ENCODE data around the gene POLN. TPM values are rescaled to one million over a fixed set of nuclear protein-coding genes. Genes with fewer than 3 reads are reported as not detected.
"Not testable (repeated sequence)": the region's sequence is repeated elsewhere in the genome, so short reads cannot be mapped to it uniquely, and the experiment has no call there.

The POLN gene
- total RNA-seq, 2 donors from 2014 or later, result 2.8 to 2.9 TPM

DNA sequence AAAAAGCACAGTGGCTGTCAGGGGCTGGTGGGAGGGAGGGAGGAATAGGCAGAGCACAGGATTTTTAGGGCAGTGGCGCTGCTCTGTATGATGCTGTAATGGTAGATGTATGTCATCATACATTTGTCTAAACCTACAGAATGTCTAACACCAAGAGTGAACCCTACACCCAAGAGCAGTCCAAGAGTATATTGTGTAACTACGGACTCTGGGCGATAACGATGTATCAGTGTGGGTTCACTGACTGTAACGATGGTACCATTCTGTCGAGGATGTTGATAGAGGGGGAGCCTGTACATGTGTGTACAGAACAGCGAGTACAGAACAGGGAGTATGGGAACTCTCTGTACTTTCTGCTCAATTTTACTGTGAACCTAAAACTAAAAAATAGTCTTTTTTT is 76.5 kb downstream of the POLN start:
- 85 to 100% methylated on average over 2 to 6 of the region's 7 CpGs for WGBS, 2 experiments (ENCODE audit: insufficient coverage in 1 of 2, insufficient read length in 1 of 2)
- TF ChIP-seq, protein P1, sequence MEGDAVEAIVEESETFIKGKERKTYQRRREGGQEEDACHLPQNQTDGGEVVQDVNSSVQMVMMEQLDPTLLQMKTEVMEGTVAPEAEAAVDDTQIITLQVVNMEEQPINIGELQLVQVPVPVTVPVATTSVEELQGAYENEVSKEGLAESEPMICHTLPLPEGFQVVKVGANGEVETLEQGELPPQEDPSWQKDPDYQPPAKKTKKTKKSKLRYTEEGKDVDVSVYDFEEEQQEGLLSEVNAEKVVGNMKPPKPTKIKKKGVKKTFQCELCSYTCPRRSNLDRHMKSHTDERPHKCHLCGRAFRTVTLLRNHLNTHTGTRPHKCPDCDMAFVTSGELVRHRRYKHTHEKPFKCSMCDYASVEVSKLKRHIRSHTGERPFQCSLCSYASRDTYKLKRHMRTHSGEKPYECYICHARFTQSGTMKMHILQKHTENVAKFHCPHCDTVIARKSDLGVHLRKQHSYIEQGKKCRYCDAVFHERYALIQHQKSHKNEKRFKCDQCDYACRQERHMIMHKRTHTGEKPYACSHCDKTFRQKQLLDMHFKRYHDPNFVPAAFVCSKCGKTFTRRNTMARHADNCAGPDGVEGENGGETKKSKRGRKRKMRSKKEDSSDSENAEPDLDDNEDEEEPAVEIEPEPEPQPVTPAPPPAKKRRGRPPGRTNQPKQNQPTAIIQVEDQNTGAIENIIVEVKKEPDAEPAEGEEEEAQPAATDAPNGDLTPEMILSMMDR (conservative IDR thresholded peaks at IDR 0.05), result no peak

DNA sequence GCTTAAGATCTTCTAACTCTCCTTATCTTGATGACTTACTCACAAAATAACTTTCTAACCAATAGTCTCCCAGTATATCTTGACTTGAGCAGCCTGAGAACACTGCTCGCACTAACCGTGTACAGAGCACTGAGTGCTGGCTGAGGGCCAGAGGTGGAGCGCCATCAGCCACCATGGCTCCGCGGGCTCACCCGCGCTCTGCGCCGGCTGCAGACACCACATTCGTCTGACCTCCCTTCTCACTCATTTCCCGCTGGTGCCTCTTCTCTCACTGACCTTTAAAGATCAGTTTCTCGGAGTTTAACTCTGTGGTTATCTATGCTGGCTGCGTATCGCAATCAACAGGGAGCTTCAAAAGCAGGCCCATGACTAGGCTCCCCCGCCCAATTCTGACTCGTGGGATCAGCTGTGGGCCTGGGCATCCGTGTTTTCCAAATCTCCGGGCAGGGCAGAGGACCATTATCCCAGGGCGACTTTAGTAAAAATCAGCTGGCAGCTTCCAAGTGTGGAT is 78.6 kb downstream of the POLN start:
- H3K4me1 Mint-ChIP-seq, result no peaks in the 10 kb centered on the region
- Histone ChIP-seq H3K9me3 (ENCODE audit: control insufficient read depth, low read length) (no peaks in the 10 kb centered on the region), H3K4me1 (ENCODE audit: control insufficient read depth, insufficient read depth, low read length) (no peaks in the 10 kb centered on the region), H3K4me3 (ENCODE audit: low read length) (no peak overlapping the region), H3K36me3 (ENCODE audit: control insufficient read depth, insufficient read depth, low read length) (no peaks in the 10 kb centered on the region), H3K27ac (ENCODE audit: low read depth, low read length) (no peak overlapping the region), H3K27me3 (ENCODE audit: control insufficient read depth, insufficient read depth, low read length, poor library complexity, severe bottlenecking) (no peaks in the 10 kb centered on the region), H3K9ac (ENCODE audit: extremely low read depth, low read length, poor library complexity, severe bottlenecking) (no peak overlapping the region)
- H3K27me3 Mint-ChIP-seq (ENCODE audit: insufficient read depth), result no peaks in the 10 kb centered on the region
- no peak overlapping the region for H3K27ac Mint-ChIP-seq
- H3K36me3 Mint-ChIP-seq (ENCODE audit: low read depth), result peaks cover 11% of the 10 kb centered on the region
- TF ChIP-seq, protein P1 (conservative IDR thresholded peaks at IDR 0.05), result no peak
- DNase-seq, result no peak
- peaks cover 5% of the 10 kb centered on the region for H3K9me3 Mint-ChIP-seq
- no peak overlapping the region for H3K4me3 Mint-ChIP-seq
- WGBS, 2 experiments (ENCODE audit: insufficient coverage in 1 of 2, insufficient read length in 1 of 2), result 88 to 92% methylated on average over 17 to 19 of the region's 19 CpGs

More for the DNA sequence above, 76.5 kb downstream of the POLN start:
- no peak overlapping the region for H3K9ac ChIP-seq (ENCODE audit: extremely low read depth, low read length, poor library complexity, severe bottlenecking)
- H3K27ac ChIP-seq (ENCODE audit: low read depth, low read length), result no peak overlapping the region
- DNase-seq, result no peak
- Mint-ChIP-seq H3K9me3 (peaks cover 5% of the 10 kb centered on the region), H3K4me3 (no peak overlapping the region), H3K4me1 (no peaks in the 10 kb centered on the region), H3K27ac (no peak overlapping the region), H3K27me3 (ENCODE audit: insufficient read depth) (no peaks in the 10 kb centered on the region), H3K36me3 (ENCODE audit: low read depth) (peaks cover 11% of the 10 kb centered on the region)
- H3K9me3 ChIP-seq (ENCODE audit: control insufficient read depth, low read length), result no peaks in the 10 kb centered on the region
- H3K4me3 ChIP-seq (ENCODE audit: low read length), result no peak overlapping the region
- H3K27me3 ChIP-seq (ENCODE audit: control insufficient read depth, insufficient read depth, low read length, poor library complexity, severe bottlenecking), result no peaks in the 10 kb centered on the region
- no peaks in the 10 kb centered on the region for H3K4me1 ChIP-seq (ENCODE audit: control insufficient read depth, insufficient read depth, low read length)
- H3K36me3 ChIP-seq (ENCODE audit: control insufficient read depth, insufficient read depth, low read length), result no peaks in the 10 kb centered on the region

DNA sequence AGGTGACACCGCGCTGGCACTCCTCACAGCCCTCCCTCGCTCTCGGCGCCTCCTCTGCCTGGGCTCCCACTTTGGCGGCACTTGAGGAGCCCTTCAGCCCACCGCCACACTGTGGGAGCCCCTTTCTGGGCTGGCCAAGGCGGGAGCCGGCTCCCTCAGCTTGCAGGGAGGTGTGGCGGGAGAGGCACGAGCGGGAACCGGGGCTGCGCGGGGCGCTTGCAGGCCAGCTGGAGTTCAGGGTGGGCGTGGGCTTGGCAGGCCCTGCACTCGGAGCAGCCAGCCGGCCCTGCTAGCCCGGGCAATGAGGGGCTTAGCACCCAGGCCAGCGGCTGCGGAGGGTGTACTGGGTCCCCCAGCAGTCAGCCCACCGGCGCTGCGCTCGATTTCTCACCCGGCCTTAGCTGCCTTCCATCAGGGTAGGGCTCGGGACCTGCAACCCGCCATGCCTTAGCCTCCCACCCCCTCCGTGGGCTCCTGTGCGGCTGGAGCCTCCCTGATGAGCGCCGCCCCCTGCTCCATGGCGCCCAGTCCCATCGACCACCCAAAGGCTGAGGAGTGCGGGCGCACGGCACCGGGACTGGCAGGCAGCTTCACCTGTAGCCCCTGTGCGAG is 80.7 kb downstream of the POLN start:
- not testable (repeated sequence) for DNase-seq; H3K9me3 ChIP-seq (ENCODE audit: control insufficient read depth, low read length); H3K9ac ChIP-seq (ENCODE audit: extremely low read depth, low read length, poor library complexity, severe bottlenecking); H3K36me3 ChIP-seq (ENCODE audit: control insufficient read depth, insufficient read depth, low read length); H3K27ac Mint-ChIP-seq; H3K9me3 Mint-ChIP-seq; H3K4me1 ChIP-seq (ENCODE audit: control insufficient read depth, insufficient read depth, low read length); H3K27me3 ChIP-seq (ENCODE audit: control insufficient read depth, insufficient read depth, low read length, poor library complexity, severe bottlenecking); H3K4me3 ChIP-seq (ENCODE audit: low read length); H3K27me3 Mint-ChIP-seq (ENCODE audit: insufficient read depth); H3K4me1 Mint-ChIP-seq; H3K27ac ChIP-seq (ENCODE audit: low read depth, low read length); H3K4me3 Mint-ChIP-seq
- 93 to 95% methylated on average over 27 to 40 of the region's 40 CpGs for WGBS, 2 experiments (ENCODE audit: insufficient coverage in 1 of 2, insufficient read length in 1 of 2)
- peaks cover 13% of the 10 kb centered on the region for H3K36me3 Mint-ChIP-seq (ENCODE audit: low read depth)

All from endodermal cell (in vitro differentiated cells).